DND-41 (cell line): ENCODE results near the gene PRDM15.

ENCODE experiments used
- CTCF ChIP-seq: IDR thresholded peaks from 2 replicates; pipeline ENCODE4 v1.5.1; 2012; ENCODE audit warnings: borderline replicate concordance, low read length, moderate library complexity, mild to moderate bottlenecking; ENCODE audit not compliant: poor library complexity, severe bottlenecking; ENCODE audit errors: extremely low read depth
- EZH2 ChIP-seq: IDR thresholded peaks from 3 replicates; pipeline ENCODE4 v1.6.1; 2012; ENCODE audit warnings: borderline replicate concordance, low read depth, mild to moderate bottlenecking, moderate library complexity, low read length, inconsistent platforms; ENCODE audit not compliant: severe bottlenecking

GRCh38 chr21:41901782-41902181 lies 22.6 kb upstream of the PRDM15 start:
- no peak for TF ChIP-seq CTCF
- TF ChIP-seq EZH2 = no peak
